GM12878 (cell line): ENCODE data around the gene MARCHF6.

Source experiments
- SPI1 ChIP-seq: IDR thresholded peaks from 2 replicates; pipeline ENCODE4 v1.6.1; 2011; ENCODE audit warnings: low read depth, mild to moderate bottlenecking, low read length, moderate library complexity, borderline replicate concordance; ENCODE audit not compliant: insufficient read depth
- TF ChIP-seq, protein P1 (sequence below), 3 experiments: IDR thresholded peaks in 2 of 3; conservative IDR thresholded peaks in 1 of 3; 2 replicates each; pipeline ENCODE4 v1.5.1; 2011; ENCODE audit warnings: low read depth in 3 of 3, low read length in 3 of 3, mild to moderate bottlenecking in 3 of 3, control low read depth in 2 of 3, moderate library complexity in 2 of 3, inconsistent platforms in 1 of 3, mixed read lengths in 1 of 3; ENCODE audit not compliant: control insufficient read depth in 2 of 3, insufficient read depth in 1 of 3; ENCODE audit errors: extremely low read depth in 1 of 3

DNA sequence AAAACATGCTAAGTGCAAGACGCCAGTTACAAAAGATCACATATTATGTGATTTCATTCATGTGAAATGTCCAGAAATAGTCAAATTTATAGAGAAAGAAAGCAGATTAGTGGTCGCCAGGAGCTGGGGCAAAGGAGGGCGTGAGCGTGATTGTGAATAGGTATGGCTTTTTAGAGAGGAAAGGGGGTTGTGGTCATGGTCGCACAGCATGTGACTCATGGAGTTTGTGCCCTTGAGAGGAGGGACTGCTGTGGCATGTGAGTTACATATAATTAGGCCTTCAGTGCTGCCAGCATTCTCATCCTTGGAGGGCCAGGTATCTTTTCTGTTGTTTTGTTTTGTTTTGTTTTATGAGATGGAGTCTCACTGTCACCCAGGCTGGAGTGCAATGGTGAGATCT is 21.2 kb upstream of the MARCHF6 start:
- TF ChIP-seq, protein P1, sequence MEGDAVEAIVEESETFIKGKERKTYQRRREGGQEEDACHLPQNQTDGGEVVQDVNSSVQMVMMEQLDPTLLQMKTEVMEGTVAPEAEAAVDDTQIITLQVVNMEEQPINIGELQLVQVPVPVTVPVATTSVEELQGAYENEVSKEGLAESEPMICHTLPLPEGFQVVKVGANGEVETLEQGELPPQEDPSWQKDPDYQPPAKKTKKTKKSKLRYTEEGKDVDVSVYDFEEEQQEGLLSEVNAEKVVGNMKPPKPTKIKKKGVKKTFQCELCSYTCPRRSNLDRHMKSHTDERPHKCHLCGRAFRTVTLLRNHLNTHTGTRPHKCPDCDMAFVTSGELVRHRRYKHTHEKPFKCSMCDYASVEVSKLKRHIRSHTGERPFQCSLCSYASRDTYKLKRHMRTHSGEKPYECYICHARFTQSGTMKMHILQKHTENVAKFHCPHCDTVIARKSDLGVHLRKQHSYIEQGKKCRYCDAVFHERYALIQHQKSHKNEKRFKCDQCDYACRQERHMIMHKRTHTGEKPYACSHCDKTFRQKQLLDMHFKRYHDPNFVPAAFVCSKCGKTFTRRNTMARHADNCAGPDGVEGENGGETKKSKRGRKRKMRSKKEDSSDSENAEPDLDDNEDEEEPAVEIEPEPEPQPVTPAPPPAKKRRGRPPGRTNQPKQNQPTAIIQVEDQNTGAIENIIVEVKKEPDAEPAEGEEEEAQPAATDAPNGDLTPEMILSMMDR (IDR thresholded peaks at IDR 0.05 in 2 of 3, conservative IDR thresholded peaks at IDR 0.05 in 1 of 3; ENCODE audit: control insufficient read depth in 2 of 3, extremely low read depth in 1 of 3, insufficient read depth in 1 of 3, low read depth in 3 of 3, low read length in 3 of 3) = no peak
- no peak for TF ChIP-seq SPI1
